Sigmoid colon (tissue), 4 donors: ENCODE results near the gene IRS2.

Experiments
- POLR2A ChIP-seq, 2 donors: fragments of 450-650 bp; IDR thresholded peaks; one replicate each; pipeline ENCODE4 v1.6.1; 2016; ENCODE audit warnings: antibody characterized with exemption in 2 of 2, mild to moderate bottlenecking in 2 of 2, moderate library complexity in 2 of 2
- POLR2AphosphoS5 ChIP-seq, 4 donors: sonication (generic); formaldehyde crosslinking; IDR thresholded peaks; one replicate each; pipeline ENCODE4 v1.6.1; 2017; ENCODE audit warnings: antibody characterized with exemption in 4 of 4
- TF ChIP-seq, protein P1 (sequence below), 4 experiments: fragments of 450-650 bp in 3 of 4; fragments of 200-600 bp in 1 of 4; IDR thresholded peaks; one replicate each; pipeline ENCODE4 v1.5.1; 2016 to 2019; ENCODE audit warnings: antibody characterized with exemption in 4 of 4, mild to moderate bottlenecking in 3 of 4, moderate library complexity in 2 of 4

DNA sequence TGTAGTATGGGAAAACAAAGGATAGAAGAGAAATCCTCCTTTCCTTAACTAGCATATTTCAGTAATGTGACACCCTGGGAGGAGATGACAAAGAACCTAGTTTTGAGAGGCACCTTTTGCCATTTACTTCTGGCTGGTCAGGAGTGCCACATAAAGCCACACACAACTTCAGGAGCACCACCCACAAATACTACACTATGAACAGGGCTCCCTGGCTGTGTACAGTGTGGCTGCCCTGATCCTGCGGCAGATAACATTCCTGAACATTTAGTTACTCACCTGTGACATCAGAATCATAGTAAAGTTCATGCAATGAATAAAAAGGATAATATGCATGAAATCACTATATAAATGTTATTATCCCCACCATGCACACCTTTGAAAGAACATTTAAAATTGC, 17.4 kb upstream of the IRS2 start:
- TF ChIP-seq, protein P1, sequence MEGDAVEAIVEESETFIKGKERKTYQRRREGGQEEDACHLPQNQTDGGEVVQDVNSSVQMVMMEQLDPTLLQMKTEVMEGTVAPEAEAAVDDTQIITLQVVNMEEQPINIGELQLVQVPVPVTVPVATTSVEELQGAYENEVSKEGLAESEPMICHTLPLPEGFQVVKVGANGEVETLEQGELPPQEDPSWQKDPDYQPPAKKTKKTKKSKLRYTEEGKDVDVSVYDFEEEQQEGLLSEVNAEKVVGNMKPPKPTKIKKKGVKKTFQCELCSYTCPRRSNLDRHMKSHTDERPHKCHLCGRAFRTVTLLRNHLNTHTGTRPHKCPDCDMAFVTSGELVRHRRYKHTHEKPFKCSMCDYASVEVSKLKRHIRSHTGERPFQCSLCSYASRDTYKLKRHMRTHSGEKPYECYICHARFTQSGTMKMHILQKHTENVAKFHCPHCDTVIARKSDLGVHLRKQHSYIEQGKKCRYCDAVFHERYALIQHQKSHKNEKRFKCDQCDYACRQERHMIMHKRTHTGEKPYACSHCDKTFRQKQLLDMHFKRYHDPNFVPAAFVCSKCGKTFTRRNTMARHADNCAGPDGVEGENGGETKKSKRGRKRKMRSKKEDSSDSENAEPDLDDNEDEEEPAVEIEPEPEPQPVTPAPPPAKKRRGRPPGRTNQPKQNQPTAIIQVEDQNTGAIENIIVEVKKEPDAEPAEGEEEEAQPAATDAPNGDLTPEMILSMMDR (IDR thresholded peaks at IDR 0.05), result no peak
- TF ChIP-seq POLR2AphosphoS5 (IDR thresholded peaks at IDR 0.05), result no peak
- no peak for TF ChIP-seq POLR2A (IDR thresholded peaks at IDR 0.05)
